ENCODE results near the gene SYNC. TPM values are rescaled to one million over a fixed set of nuclear protein-coding genes. Genes with fewer than 3 reads are reported as not detected.
"Not testable (repeated sequence)": the region's sequence is repeated elsewhere in the genome, so short reads cannot be mapped to it uniquely, and the experiment has no call there.

Gene SYNC
- total and polyA plus RNA-seq, 4 experiments from 2014 or later = not detected

DNA sequence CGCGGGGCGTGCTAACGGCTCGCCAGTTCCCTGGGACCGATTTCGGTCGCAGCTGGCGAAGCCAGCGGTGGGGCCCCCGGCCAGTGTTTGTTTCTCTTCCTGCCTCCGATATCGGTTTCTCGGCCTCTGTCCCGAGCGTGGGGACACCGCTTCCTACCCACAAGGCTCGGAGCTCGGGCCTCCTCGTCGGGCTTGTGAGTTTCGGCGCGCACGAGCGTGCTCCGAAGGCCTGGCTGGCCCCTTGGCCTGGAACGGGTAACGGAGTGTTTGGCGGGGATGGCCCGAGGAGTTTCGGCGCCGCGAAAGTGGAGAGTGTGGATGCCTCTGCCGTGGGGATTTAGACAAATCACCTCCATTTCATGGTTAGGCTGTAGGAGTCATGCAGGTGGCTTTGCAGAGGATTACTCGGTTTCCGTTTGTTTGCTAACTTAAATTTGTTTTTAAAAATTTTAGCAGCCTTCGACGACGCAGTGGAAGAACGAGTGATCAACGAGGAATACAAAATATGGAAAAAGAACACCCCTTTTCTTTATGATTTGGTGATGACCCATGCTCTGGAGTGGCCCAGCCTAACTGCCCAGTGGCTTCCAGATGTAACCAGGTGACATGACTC lies 51.0 kb downstream of the SYNC start:
- H3K27me3 ChIP-seq (ENCODE audit: insufficient read depth, low read length) = no peaks in the 10 kb centered on the region
- H3K9me3 Mint-ChIP-seq = peaks cover 0 to 5% (median 0%) of the 10 kb centered on the region in 8 donors
- H3K4me3 ChIP-seq (ENCODE audit: low read length in 2 of 2) = peak overlapping the region; percentile 78 to 93
- intact Hi-C loops (cut with micrococcal nuclease) = loop anchor here (2.0 to 10.0 kb wide), 3 partner anchors 476 to 1007 kb away; partner anchors contain the start of gene PEF1
- no peak for DNase-seq
- peaks cover 27% of the 10 kb centered on the region for H3K36me3 ChIP-seq (ENCODE audit: insufficient read depth, low read length)
- peaks cover 15 to 47% of the 10 kb centered on the region in 2 donors for H3K36me3 Mint-ChIP-seq
- peak overlapping the region; percentile 77 to 100 (median 98) for H3K27ac Mint-ChIP-seq
- peaks cover 66% of the 10 kb centered on the region for H3K4me1 ChIP-seq (ENCODE audit: insufficient read depth, low read length)
- peak overlapping the region; percentile 95 for H3K27ac ChIP-seq (ENCODE audit: low read depth, low read length)
- H3K9me3 ChIP-seq (ENCODE audit: control insufficient read depth in 1 of 2, low read length in 2 of 2) = no peaks in the 10 kb centered on the region
- H3K4me1 Mint-ChIP-seq = peaks cover 43 to 80% (median 61%) of the 10 kb centered on the region in 4 donors
- H3K4me3 Mint-ChIP-seq = peak overlapping the region; percentile 91 to 98 (median 94)
- POLR2A ChIA-PET (ENCODE audit: partially characterized antibody) = interaction anchor here (0.8 to 3.1 kb wide), 25 partner anchors 8 to 1007 kb away, joined by 3 to 22 read pairs (median 4); partner anchors contain the start of genes BSDC1, KPNA6, MARCKSL1 and PEF1
- CTCF ChIA-PET (ENCODE audit: partially characterized antibody) = no interaction called here
- H3K27me3 Mint-ChIP-seq = no peaks in the 10 kb centered on the region

DNA sequence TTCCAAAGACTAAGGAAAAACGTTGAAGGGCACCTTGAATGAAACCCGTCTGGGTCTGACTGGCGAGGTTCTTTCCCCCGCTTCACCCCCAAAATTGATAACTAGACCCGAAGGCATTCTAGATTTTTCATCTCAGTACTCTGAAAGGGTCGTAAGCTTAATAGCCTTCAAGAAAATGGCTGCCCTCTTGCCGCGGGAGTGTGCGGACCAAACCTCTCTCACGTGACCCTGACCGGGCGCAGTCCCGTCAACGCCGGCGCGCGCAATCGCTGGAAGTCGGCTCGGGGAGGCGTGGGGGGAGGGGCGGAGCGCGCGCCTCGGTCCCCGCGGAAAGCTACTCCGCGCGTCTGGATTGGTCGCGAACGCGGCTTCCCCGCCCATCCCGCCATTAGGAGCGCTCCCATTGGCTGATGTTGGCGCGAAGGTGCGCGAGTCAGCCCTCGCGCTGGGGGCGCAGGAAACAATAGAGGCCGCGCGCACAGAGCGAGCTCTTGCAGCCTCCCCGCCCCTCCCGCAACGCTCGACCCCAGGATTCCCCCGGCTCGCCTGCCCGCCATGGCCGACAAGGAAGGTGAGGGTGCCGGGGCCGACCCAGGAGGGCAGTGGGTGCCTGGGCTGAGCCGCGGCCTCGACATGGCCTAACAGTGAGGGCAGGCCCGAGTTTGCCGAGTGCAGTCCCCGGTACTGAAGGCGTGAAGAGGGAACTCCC lies 51.7 kb downstream of the SYNC start, which contains the start of gene RBBP4:
RBBP4 (plus strand) TSS at position 457 of the 709 bp plus-strand sequence; CDS start at position 556, 99 bp downstream.
- POLR2A ChIA-PET (ENCODE audit: partially characterized antibody) = interaction anchor here (0.7 to 3.1 kb wide), 29 partner anchors 9 to 1006 kb away, joined by 3 to 22 read pairs (median 4); partner anchors contain the start of genes BSDC1, IQCC, KPNA6 and MARCKSL1
- Mint-ChIP-seq H3K27me3 (no peaks in the 10 kb centered on the region), H3K36me3 (peaks cover 14 to 46% of the 10 kb centered on the region in 2 donors), H3K4me3 (peak within 1 kb of the TSS; percentile 91 to 98 (median 94)), H3K27ac (peak within 1 kb of the TSS; percentile 97 to 100 (median 99)), H3K4me1 (peaks cover 41 to 80% (median 58%) of the 10 kb centered on the region in 4 donors), H3K9me3 (peaks cover 0 to 5% (median 0%) of the 10 kb centered on the region in 8 donors)
- peaks cover 26% of the 10 kb centered on the region for H3K36me3 ChIP-seq (ENCODE audit: insufficient read depth, low read length)
- peaks cover 63% of the 10 kb centered on the region for H3K4me1 ChIP-seq (ENCODE audit: insufficient read depth, low read length)
- DNase-seq = peak; percentile 96 to 99 (median 98)
- H3K27me3 ChIP-seq (ENCODE audit: insufficient read depth, low read length) = no peaks in the 10 kb centered on the region
- peak within 1 kb of the TSS; percentile 95 for H3K27ac ChIP-seq (ENCODE audit: low read depth, low read length)
- no peaks in the 10 kb centered on the region for H3K9me3 ChIP-seq (ENCODE audit: control insufficient read depth in 1 of 2, low read length in 2 of 2)
- intact Hi-C loops (cut with micrococcal nuclease) = loop anchor here (1.0 to 10.0 kb wide), 4 partner anchors 166 to 1006 kb away; partner anchors contain the start of genes PEF1, S100PBP and YARS1
- CTCF ChIA-PET (ENCODE audit: partially characterized antibody) = interaction anchor here (0.7 kb wide), 1 partner anchor 159 kb away, joined by 3 read pairs; no protein-coding TSS in a partner anchor
- peak within 1 kb of the TSS; percentile 91 to 93 for H3K4me3 ChIP-seq (ENCODE audit: low read length in 2 of 2)

DNA sequence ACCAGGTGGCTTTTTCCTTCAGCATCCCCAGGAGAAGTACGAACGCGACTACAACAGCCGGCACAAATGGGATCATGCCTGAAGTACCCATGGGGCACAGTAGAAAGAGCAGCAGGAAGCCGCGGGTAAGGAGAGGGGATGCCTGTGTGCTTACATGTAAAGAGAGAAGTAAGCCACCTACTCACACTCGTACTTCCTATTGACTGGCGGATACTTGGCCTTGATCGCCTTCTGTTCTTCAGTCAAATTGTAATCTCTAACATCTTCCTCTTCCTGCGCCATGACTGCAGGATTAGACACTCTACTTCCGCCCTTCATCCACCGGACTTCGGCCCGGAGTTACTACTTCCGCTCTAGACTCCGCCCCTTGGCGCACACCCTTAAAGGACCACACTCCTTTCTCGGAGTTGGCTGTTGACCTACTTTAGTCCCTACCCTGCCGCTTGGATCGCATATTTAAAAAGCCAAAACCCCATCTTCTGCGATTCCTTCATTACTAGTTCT lies 52.3 kb downstream of the SYNC start, which contains the start of gene ZBTB8OS:
ZBTB8OS (minus strand) TSS at position 303 of the 504 bp plus-strand sequence; CDS start at position 282, 21 bp downstream.
- peak within 1 kb of the TSS; percentile 95 for H3K27ac ChIP-seq (ENCODE audit: low read depth, low read length)
- no peaks in the 10 kb centered on the region for H3K27me3 Mint-ChIP-seq
- peak; percentile 87 to 96 (median 91) for DNase-seq
- H3K4me3 Mint-ChIP-seq = peak within 1 kb of the TSS; percentile 91 to 98 (median 94)
- CTCF ChIA-PET (ENCODE audit: partially characterized antibody) = interaction anchor here (0.7 kb wide), 1 partner anchor 159 kb away, joined by 3 read pairs; no protein-coding TSS in a partner anchor
- H3K4me3 ChIP-seq (ENCODE audit: low read length in 2 of 2) = peak within 1 kb of the TSS; percentile 91 to 93
- POLR2A ChIA-PET (ENCODE audit: partially characterized antibody) = interaction anchor here (0.7 to 3.1 kb wide), 23 partner anchors 13 to 1005 kb away, joined by 3 to 22 read pairs (median 4); partner anchors contain the start of genes BSDC1, IQCC, KPNA6 and MARCKSL1
- peaks cover 0 to 5% (median 0%) of the 10 kb centered on the region in 8 donors for H3K9me3 Mint-ChIP-seq
- H3K9me3 ChIP-seq (ENCODE audit: control insufficient read depth in 1 of 2, low read length in 2 of 2) = no peaks in the 10 kb centered on the region
- H3K27ac Mint-ChIP-seq = peak within 1 kb of the TSS; percentile 97 to 100 (median 99)
- H3K4me1 Mint-ChIP-seq = peaks cover 38 to 80% (median 57%) of the 10 kb centered on the region in 4 donors
- no peaks in the 10 kb centered on the region for H3K27me3 ChIP-seq (ENCODE audit: insufficient read depth, low read length)
- H3K36me3 ChIP-seq (ENCODE audit: insufficient read depth, low read length) = peaks cover 20% of the 10 kb centered on the region
- peaks cover 15 to 45% of the 10 kb centered on the region in 2 donors for H3K36me3 Mint-ChIP-seq
- H3K4me1 ChIP-seq (ENCODE audit: insufficient read depth, low read length) = peaks cover 60% of the 10 kb centered on the region
- intact Hi-C loops (cut with micrococcal nuclease) = loop anchor here (1.0 to 10.0 kb wide), 4 partner anchors 167 to 1005 kb away; partner anchors contain the start of genes PEF1, S100PBP and YARS1

DNA sequence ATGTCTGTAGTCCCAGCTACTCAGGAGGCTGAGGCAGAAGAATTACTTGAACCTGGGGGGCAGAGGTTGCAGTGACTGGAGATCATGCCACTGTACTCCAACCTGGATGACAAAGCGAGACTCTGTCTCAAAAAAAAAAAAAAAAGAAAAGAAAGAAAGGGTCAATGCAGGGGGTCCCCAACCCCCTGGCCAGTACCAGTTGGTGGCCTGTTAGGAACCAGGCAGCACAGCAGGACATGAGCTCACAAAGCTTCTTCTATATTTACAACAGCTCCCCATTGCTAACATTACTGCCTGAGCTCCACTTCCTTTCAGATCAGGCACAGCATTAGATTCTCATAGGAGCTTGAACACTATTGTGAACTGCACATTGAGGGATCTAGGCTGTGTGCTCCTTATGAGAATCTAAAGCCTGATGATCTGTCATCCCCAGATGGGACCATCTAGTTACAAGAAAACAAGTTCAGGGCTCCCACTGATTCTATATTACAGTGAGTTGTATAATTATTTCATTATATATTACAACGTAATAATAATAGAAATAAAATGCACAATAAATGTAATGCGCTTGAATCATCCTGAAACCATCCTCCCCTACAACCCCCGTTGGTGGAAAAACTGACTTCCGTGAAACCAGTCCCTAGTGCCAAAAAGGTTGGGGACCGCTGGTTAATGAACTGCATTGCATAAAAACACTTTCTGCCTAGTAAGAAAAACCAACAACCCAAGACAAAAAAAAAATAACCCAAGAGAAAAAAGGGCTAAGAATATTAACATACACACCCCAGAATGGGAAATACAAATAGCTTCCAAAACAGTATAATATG lies 55.0 kb downstream of the SYNC start:
- Histone ChIP-seq H3K27me3 (ENCODE audit: insufficient read depth, low read length) (no peaks in the 10 kb centered on the region), H3K9me3 (ENCODE audit: control insufficient read depth in 1 of 2, low read length in 2 of 2) (no peaks in the 10 kb centered on the region), H3K36me3 (ENCODE audit: insufficient read depth, low read length) (no peaks in the 10 kb centered on the region), H3K4me1 (ENCODE audit: insufficient read depth, low read length) (peaks cover 35% of the 10 kb centered on the region), H3K27ac (ENCODE audit: low read depth, low read length) (peak overlapping the region; percentile 12), H3K4me3 (ENCODE audit: low read length in 2 of 2) (no peak overlapping the region)
- ChIA-PET CTCF (ENCODE audit: partially characterized antibody) (interaction anchor here (1.4 kb wide), 1 partner anchor 65 kb away, joined by 3 read pairs; no protein-coding TSS in a partner anchor), POLR2A (ENCODE audit: partially characterized antibody) (interaction anchor here (0.6 kb wide), 1 partner anchor 177 kb away, joined by 3 read pairs; no protein-coding TSS in a partner anchor)
- Mint-ChIP-seq H3K27me3 (no peaks in the 10 kb centered on the region), H3K4me1 (peaks cover 26 to 62% (median 42%) of the 10 kb centered on the region in 4 donors), H3K4me3 (peak overlapping the region in 7 of 8 donors; percentile 8 to 94 (median 77)), H3K36me3 (peaks cover 10 to 32% of the 10 kb centered on the region in 2 donors), H3K9me3 (peaks cover 0 to 5% (median 0%) of the 10 kb centered on the region in 8 donors), H3K27ac (peak overlapping the region; percentile 3 to 97 (median 66))
- intact Hi-C loops (cut with micrococcal nuclease) = no loop called here
- DNase-seq = no peak

DNA sequence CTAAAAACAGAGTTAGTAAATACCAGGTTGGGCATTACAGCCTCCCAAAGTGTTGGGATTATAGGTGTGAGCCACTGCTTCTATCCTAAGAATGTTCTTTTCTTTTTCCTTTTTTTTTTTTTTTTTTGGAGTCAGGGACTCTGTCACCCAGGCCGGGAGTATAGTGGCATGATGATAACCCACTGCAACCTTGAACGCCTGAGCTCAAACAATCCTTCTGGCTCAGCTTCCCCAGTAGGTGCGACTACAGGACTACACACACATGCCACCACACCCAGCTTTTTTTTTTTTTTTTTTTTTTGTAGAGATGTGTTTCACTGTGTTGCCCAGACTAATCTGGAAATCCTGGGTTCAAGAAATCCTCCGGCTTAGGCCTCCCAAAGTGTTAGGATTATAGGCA lies 58.1 kb downstream of the SYNC start:
- POLR2A ChIA-PET (ENCODE audit: partially characterized antibody) = no interaction called here
- Histone ChIP-seq H3K27ac (ENCODE audit: low read depth, low read length) (no peak overlapping the region), H3K9me3 (ENCODE audit: control insufficient read depth in 1 of 2, low read length in 2 of 2) (no peaks in the 10 kb centered on the region), H3K36me3 (ENCODE audit: insufficient read depth, low read length) (no peaks in the 10 kb centered on the region), H3K4me3 (ENCODE audit: low read length in 2 of 2) (no peak overlapping the region), H3K27me3 (ENCODE audit: insufficient read depth, low read length) (no peaks in the 10 kb centered on the region), H3K4me1 (ENCODE audit: insufficient read depth, low read length) (peaks cover 26% of the 10 kb centered on the region)
- DNase-seq = no peak
- intact Hi-C loops (cut with micrococcal nuclease) = no loop called here
- peaks cover 20 to 41% (median 27%) of the 10 kb centered on the region in 4 donors for H3K4me1 Mint-ChIP-seq
- no peaks in the 10 kb centered on the region for H3K27me3 Mint-ChIP-seq
- CTCF ChIA-PET (ENCODE audit: partially characterized antibody) = interaction anchor here (0.7 kb wide), 1 partner anchor 69 kb away, joined by 3 read pairs; no protein-coding TSS in a partner anchor
- peaks cover 8 to 17% of the 10 kb centered on the region in 2 donors for H3K36me3 Mint-ChIP-seq
- no peaks in the 10 kb centered on the region for H3K9me3 Mint-ChIP-seq
- no peak overlapping the region for H3K4me3 Mint-ChIP-seq
- H3K27ac Mint-ChIP-seq = no peak overlapping the region

DNA sequence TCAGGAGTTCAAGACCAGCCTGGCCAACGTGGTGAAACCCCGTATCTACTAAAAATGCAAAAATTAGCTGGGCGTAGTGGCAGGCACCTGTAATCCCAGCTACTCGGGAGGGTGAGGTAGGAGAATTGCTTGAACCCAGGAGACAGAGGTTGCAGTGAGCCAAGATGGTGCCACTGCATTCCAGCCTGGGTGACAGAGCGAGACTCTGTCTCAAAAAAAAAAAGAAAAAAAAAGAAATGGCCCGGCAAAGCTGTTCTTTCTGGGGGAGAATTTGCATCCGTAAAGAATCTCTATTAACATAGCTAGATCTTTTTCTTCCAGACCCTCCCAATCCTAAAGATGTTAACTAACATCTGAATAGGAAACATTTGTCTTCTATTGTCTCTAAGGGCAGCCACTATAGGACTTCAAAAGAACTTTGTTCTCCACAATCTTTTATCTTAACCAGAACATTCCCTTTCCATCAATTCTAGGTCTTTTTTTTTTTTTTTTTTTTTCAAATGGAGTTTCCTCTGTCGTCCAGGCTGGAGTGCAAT lies 60.2 kb downstream of the SYNC start:
- H3K27ac Mint-ChIP-seq; H3K4me3 Mint-ChIP-seq; H3K36me3 ChIP-seq (ENCODE audit: insufficient read depth, low read length); H3K27me3 ChIP-seq (ENCODE audit: insufficient read depth, low read length); H3K27ac ChIP-seq (ENCODE audit: low read depth, low read length); H3K27me3 Mint-ChIP-seq; CTCF ChIA-PET (ENCODE audit: partially characterized antibody); intact Hi-C loops (cut with micrococcal nuclease); H3K9me3 Mint-ChIP-seq; DNase-seq; POLR2A ChIA-PET (ENCODE audit: partially characterized antibody); H3K9me3 ChIP-seq (ENCODE audit: control insufficient read depth in 1 of 2, low read length in 2 of 2); H3K4me3 ChIP-seq (ENCODE audit: low read length in 2 of 2); H3K4me1 ChIP-seq (ENCODE audit: insufficient read depth, low read length): not testable (repeated sequence)
- H3K4me1 Mint-ChIP-seq = peaks cover 8 to 25% (median 13%) of the 10 kb centered on the region in 4 donors
- peaks cover 10 to 14% of the 10 kb centered on the region in 2 donors for H3K36me3 Mint-ChIP-seq

All from CD4-positive, alpha-beta memory T cell (primary cell).